Activated naive CD4-positive, alpha-beta T cell treated with anti-CD3 and anti-CD28 coated beads for 36 hours (primary cell): ENCODE results near the gene CITED1. TPM values are rescaled to one million over a fixed set of nuclear protein-coding genes. Genes with fewer than 3 reads are reported as not detected.

Source experiments
- CTCF ChIA-PET: fragments of 350-600 bp; sonication (Branson Sonifier 250); formaldehyde crosslinking; loops from one replicate; lab custom pipeline; 2021; ENCODE audit warnings: antibody characterized with exemption; lab: Charles Lee
- DNase-seq: peaks from one replicate; pipeline ENCODE4 v3.0.0-alpha.2; 2020
- H3K27ac Mint-ChIP-seq: one replicate; pipeline ENCODE4 v1.8.0; 2021; ENCODE audit warnings: mild to moderate bottlenecking, mixed read lengths
- H3K27me3 Mint-ChIP-seq: one replicate; pipeline ENCODE4 v1.8.0; 2021; ENCODE audit warnings: low read depth, mixed read lengths
- H3K36me3 Mint-ChIP-seq: one replicate; pipeline ENCODE4 v1.8.0; 2021; ENCODE audit warnings: low read depth, mixed read lengths
- H3K4me1 Mint-ChIP-seq: one replicate; pipeline ENCODE4 v1.8.0; 2021; ENCODE audit warnings: low read depth, mixed read lengths
- H3K4me3 Mint-ChIP-seq: one replicate; pipeline ENCODE4 v1.8.0; 2021; ENCODE audit warnings: mild to moderate bottlenecking, moderate library complexity, mixed read lengths
- H3K9me3 Mint-ChIP-seq: one replicate; pipeline ENCODE4 v1.8.0; 2021; ENCODE audit warnings: mixed read lengths
- intact Hi-C: fragments of 100-400 bp; cut with micrococcal nuclease; formaldehyde crosslinking; loops from one replicate; pipeline ENCODE4 v1.15.1; 2023
- total RNA-seq, 2 experiments: library from RNA; stranded (reverse); gene quantifications; one replicate each; pipeline ENCODE4 v1.2.3, GENCODE V29; 2021

Gene CITED1
- total RNA-seq = not detected

DNA sequence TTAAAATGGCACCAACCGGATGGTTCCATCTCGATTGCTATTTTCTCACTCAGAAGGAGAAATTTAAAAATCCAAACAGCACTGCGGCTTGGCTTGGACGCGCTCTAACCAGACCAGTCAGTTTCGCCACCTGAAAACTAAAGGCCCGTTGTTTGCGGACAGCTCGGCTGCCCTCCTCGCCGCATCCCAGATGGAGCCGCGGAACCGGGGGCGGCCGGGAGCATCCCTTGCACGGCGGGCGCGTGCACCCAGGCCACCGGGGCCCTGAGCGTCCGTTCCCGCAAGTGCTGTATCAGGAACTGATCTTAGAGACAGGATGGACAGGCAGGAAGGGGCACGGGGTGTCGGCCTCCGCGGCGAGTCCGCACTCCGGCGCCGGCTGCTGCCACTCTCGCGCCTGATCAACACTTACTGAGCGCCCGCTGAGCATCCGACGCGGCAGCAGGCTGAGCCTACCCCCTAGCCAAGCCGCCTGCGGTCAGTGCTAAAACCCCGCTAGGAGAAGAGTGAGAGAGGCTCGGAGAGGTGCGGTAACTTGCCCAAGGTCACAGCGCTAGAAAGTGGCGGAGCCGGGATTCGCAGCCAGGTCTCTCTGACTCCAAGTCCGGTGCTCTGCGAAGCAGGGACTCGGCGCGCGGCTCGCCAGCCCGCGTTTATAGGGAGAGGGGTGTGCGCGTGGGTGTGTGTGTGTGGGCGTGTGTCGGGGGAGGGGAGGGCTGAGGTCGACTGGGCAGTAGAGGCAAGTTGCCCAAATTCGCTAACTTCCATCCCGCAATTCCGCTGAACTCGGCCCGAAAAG lies at the start of gene CITED1:
Gene CITED1 (minus strand): TSS at position 629 of the 799 bp plus-strand sequence. CDS start 3,045 bp downstream, outside the sequence.
- Mint-ChIP-seq H3K36me3 (no peaks in the 10 kb centered on the region), H3K27me3 (peaks cover 50% of the 10 kb centered on the region), H3K4me3 (peak within 1 kb of the TSS; percentile 68), H3K9me3 (no peaks in the 10 kb centered on the region), H3K27ac (no peak within 1 kb of the TSS), H3K4me1 (peaks cover 20% of the 10 kb centered on the region)
- peak; percentile 4 for DNase-seq
- intact Hi-C loops = loop anchor here (2.0 to 5.0 kb wide), 2 partner anchors 43 to 317 kb away; no protein-coding TSS in a partner anchor
- CTCF ChIA-PET = no interaction called here

- peaks cover 14% of the 10 kb centered on the region for H3K4me1 Mint-ChIP-seq
- DNase-seq = no peak
- no peaks in the 10 kb centered on the region for H3K27me3 Mint-ChIP-seq
- CTCF ChIA-PET = no interaction called here
- no peak overlapping the region for H3K4me3 Mint-ChIP-seq
- intact Hi-C loops = no loop called here
- H3K27ac Mint-ChIP-seq = no peak overlapping the region
- no peaks in the 10 kb centered on the region for H3K9me3 Mint-ChIP-seq
- H3K36me3 Mint-ChIP-seq = peaks cover 13% of the 10 kb centered on the region
Measured at GRCh38 chrX:72352786-72353185, 47.1 kb upstream of the CITED1 start.

GRCh38 chrX:72351606-72352334 lies 46.1 kb upstream of the CITED1 start:
- Mint-ChIP-seq H3K27me3 (no peaks in the 10 kb centered on the region), H3K4me3 (no peak overlapping the region), H3K27ac (no peak overlapping the region), H3K36me3 (peaks cover 13% of the 10 kb centered on the region), H3K4me1 (peaks cover 14% of the 10 kb centered on the region), H3K9me3 (no peaks in the 10 kb centered on the region)
- CTCF ChIA-PET = no interaction called here
- intact Hi-C loops = no loop called here
- no peak for DNase-seq

DNA sequence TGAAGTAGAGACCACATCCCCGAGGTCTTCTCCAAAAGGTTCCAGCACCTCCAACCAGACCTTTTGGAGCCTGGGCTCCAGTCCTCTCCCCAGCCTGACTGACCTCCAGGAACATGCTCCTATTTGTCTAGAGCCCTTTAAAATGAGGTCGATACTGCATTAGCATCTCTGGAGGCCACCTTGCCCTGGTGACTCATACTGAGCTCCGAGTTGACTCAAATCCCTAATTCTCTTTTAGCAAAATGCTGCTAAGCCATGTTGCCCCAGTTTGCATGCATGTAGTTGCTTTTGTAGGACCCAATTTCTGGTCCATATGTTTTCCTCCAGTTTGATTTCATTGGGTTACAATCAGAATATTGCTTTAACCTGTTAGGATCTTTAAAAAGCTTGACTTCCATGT lies 43.5 kb upstream of the CITED1 start:
- H3K36me3 Mint-ChIP-seq = peaks cover 13% of the 10 kb centered on the region
- H3K4me1 Mint-ChIP-seq = peaks cover 14% of the 10 kb centered on the region
- H3K9me3 Mint-ChIP-seq = no peaks in the 10 kb centered on the region
- peak; percentile 41 for DNase-seq
- H3K27me3 Mint-ChIP-seq = no peaks in the 10 kb centered on the region
- no peak overlapping the region for H3K4me3 Mint-ChIP-seq
- intact Hi-C loops = loop anchor here (2.0 kb wide), 2 partner anchors 42 to 272 kb away; no protein-coding TSS in a partner anchor
- no peak overlapping the region for H3K27ac Mint-ChIP-seq
- CTCF ChIA-PET = no interaction called here

- H3K9me3 Mint-ChIP-seq = no peaks in the 10 kb centered on the region
- no peaks in the 10 kb centered on the region for H3K27me3 Mint-ChIP-seq
- peak; percentile 21 for DNase-seq
- CTCF ChIA-PET = no interaction called here
- no peak overlapping the region for H3K27ac Mint-ChIP-seq
- no peak overlapping the region for H3K4me3 Mint-ChIP-seq
- H3K36me3 Mint-ChIP-seq = peaks cover 13% of the 10 kb centered on the region
- peaks cover 14% of the 10 kb centered on the region for H3K4me1 Mint-ChIP-seq
- intact Hi-C loops = loop anchor here (2.0 kb wide), 2 partner anchors 42 to 272 kb away; no protein-coding TSS in a partner anchor
Measured at GRCh38 chrX:72348247-72348979, 42.7 kb upstream of the CITED1 start.

DNA sequence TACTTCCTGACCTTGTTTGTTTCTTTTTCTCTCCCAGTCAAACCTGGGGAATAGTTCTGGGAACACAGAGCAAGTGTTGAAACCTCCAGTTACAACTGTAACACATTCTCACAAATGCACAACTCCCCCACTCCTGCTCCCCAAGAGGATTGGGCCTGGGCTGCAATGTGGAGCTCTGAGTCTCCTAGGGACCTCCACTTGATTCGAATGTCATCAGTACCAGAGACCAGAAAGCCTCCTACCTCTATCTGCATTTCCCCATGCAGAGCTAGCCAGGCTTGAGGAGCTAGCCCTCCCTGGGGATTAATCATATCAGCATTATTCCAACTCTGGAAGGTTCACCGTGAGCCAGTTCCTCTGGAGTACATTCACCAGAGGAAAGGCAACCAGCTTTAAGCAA lies 41.7 kb upstream of the CITED1 start:
- no peak overlapping the region for H3K27ac Mint-ChIP-seq

DNA sequence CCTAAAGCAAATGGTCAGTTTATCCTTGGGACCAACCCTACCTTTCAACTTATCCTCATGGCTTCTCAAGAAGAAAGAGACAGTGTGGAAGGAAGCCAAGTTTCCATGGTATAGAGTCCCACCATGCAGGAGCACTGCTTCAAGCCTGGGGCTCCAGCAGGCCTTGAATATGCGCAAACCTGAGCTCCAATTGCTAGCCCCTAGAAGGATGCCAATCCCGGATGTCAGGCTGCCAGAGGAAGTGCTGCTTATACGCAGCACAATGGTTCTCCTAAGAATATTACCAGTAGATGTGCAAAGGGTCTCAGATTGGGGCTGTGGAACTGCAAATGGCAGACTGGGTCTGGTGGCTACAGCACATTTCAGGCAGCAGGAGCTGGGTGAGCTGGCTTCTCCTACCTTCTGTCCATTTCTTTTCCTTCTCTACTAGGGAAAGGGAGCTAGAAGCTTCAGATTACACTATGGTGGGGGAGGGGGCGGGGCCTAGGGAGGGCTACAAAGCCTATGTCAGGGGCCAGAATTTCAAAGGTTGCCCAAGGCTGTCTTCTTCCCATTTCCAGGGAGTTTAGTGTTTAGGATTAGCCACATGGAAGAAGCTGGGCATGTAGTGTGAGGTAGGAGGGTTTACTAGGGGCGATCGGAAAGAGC lies 40.7 kb upstream of the CITED1 start:
- CTCF ChIA-PET = no interaction called here
- no peak for DNase-seq
- H3K27ac Mint-ChIP-seq = no peak overlapping the region
- intact Hi-C loops = no loop called here
- H3K4me1 Mint-ChIP-seq = peaks cover 14% of the 10 kb centered on the region
- H3K27me3 Mint-ChIP-seq = no peaks in the 10 kb centered on the region
- H3K4me3 Mint-ChIP-seq = no peak overlapping the region
- H3K36me3 Mint-ChIP-seq = peaks cover 10% of the 10 kb centered on the region
- H3K9me3 Mint-ChIP-seq = no peaks in the 10 kb centered on the region

More for the DNA sequence above, 41.7 kb upstream of the CITED1 start:
- H3K4me1 Mint-ChIP-seq = peaks cover 14% of the 10 kb centered on the region
- H3K27me3 Mint-ChIP-seq = no peaks in the 10 kb centered on the region
- CTCF ChIA-PET = no interaction called here
- peaks cover 13% of the 10 kb centered on the region for H3K36me3 Mint-ChIP-seq
- H3K4me3 Mint-ChIP-seq = no peak overlapping the region
- no peaks in the 10 kb centered on the region for H3K9me3 Mint-ChIP-seq
- intact Hi-C loops = no loop called here
- no peak for DNase-seq

DNA sequence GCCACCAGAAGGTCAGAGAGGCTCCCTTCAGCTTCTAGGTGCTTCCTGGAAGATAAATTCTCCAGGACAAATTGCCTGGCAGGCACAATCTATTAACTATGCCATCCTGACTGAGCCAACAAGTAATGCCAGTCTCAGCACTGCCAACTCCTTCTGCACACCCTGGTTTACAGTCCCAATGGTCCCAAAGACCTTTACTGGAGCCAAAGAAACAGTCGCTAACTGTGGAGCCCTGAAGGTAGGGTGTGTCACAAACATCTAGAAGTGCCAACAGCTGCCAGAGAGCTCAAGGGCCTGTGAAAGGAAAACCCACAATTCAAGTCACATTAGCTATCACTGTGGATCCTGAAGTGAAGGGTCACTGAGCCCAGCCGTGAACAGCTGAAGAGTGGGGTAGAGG lies 34.9 kb upstream of the CITED1 start:
- intact Hi-C loops = no loop called here
- H3K4me3 Mint-ChIP-seq = no peak overlapping the region
- no peaks in the 10 kb centered on the region for H3K27me3 Mint-ChIP-seq
- no peaks in the 10 kb centered on the region for H3K36me3 Mint-ChIP-seq
- CTCF ChIA-PET = no interaction called here
- no peak overlapping the region for H3K27ac Mint-ChIP-seq
- no peak for DNase-seq
- H3K9me3 Mint-ChIP-seq = no peaks in the 10 kb centered on the region
- no peaks in the 10 kb centered on the region for H3K4me1 Mint-ChIP-seq

DNA sequence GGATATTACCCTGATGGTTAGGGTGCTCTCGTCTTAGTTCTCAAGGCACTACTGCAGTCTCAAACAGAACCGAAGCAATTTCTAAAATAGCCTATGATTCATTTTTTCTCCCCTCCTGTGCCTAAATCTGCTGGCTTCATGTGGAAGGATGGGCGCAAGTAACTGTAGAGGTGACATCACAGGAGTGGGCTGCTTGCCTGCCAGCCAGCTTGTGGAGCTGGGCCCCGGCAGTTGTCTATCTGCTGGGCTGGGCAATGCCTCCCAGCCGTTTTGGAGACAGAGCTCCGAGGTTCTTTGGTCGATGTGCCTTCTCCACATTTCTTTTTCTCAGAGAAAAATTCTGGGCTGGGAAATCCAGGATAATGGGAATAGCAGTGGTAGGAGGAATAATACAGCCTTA lies 34.3 kb upstream of the CITED1 start:
- Mint-ChIP-seq H3K27me3 (no peaks in the 10 kb centered on the region), H3K4me1 (no peaks in the 10 kb centered on the region), H3K9me3 (no peaks in the 10 kb centered on the region), H3K4me3 (no peak overlapping the region), H3K36me3 (no peaks in the 10 kb centered on the region), H3K27ac (no peak overlapping the region)
- intact Hi-C loops = no loop called here
- no peak for DNase-seq
- CTCF ChIA-PET = no interaction called here

DNA sequence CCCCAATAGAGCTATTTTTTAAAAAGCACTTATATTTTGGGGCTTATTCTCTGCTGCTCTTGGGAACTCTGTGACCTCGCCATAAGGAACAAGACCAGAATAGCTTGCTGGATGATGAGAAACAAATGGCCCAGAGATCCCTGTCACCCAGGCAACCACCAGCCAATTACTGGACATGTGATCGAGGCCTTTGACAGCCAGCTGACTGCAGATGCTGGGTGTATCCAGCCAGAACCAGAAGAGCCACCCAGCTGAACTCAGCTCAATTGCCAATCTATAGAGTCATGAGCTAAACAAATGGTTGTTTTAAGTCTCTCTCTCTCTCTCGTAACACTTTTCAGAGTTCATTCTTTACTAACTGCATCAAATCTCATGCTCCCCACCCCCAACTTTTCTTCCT lies 24.4 kb upstream of the CITED1 start:
- intact Hi-C loops = no loop called here
- no peaks in the 10 kb centered on the region for H3K9me3 Mint-ChIP-seq
- DNase-seq = no peak
- no peaks in the 10 kb centered on the region for H3K4me1 Mint-ChIP-seq
- CTCF ChIA-PET = no interaction called here
- H3K4me3 Mint-ChIP-seq = no peak overlapping the region
- H3K27me3 Mint-ChIP-seq = no peaks in the 10 kb centered on the region
- H3K36me3 Mint-ChIP-seq = peaks cover 3% of the 10 kb centered on the region
- no peak overlapping the region for H3K27ac Mint-ChIP-seq

GRCh38 chrX:72326605-72327300 lies 21.0 kb upstream of the CITED1 start:
- intact Hi-C loops = no loop called here
- Mint-ChIP-seq H3K27ac (no peak overlapping the region), H3K9me3 (no peaks in the 10 kb centered on the region), H3K36me3 (peaks cover 3% of the 10 kb centered on the region), H3K27me3 (no peaks in the 10 kb centered on the region), H3K4me3 (no peak overlapping the region), H3K4me1 (no peaks in the 10 kb centered on the region)
- DNase-seq = no peak
- CTCF ChIA-PET = no interaction called here
